H1 (cell line): ENCODE measurements around the gene DDX1. TPM values are rescaled to one million over a fixed set of nuclear protein-coding genes. Genes with fewer than 3 reads are reported as not detected.

Experiments used
- CTCF ChIA-PET: fragments of 300-600 bp; sonication (Branson Sonifier 250); formaldehyde crosslinking; loops from one replicate; lab custom pipeline; 2021; ENCODE audit not compliant: partially characterized antibody; lab: Charles Lee
- POLR2A ChIA-PET: fragments of 300-600 bp; sonication (Branson Sonifier 250); formaldehyde crosslinking; loops from one replicate; lab custom pipeline; 2021; ENCODE audit warnings: inconsistent platforms; ENCODE audit not compliant: partially characterized antibody; lab: Charles Lee
- DNase-seq, 2 experiments: peaks; one replicate each; pipeline versions ENCODE4 v3.0.0 to v3.0.0-alpha.2; 2010 to 2022; ENCODE audit warnings: low spot score in 2 of 2, low read depth in 1 of 2, mixed read lengths in 1 of 2
- FAIRE-seq: peaks from 2 replicates; lab custom pipeline; 2011; peaks lifted over from hg19 to GRCh38; lab: Jason Lieb, UNC
- H2AFZ ChIP-seq: 2 replicates; pipeline ENCODE4 v1.8.1; 2012; ENCODE audit warnings: low read length, inconsistent platforms
- H2AK5ac ChIP-seq: 2 replicates; pipeline ENCODE4 v1.6.1; 2013; ENCODE audit warnings: low read depth, low read length
- H2BK120ac ChIP-seq: replicated peaks from 2 replicates; pipeline ENCODE3; 2013; ENCODE audit warnings: low read depth, low read length, inconsistent platforms
- H2BK12ac ChIP-seq: 2 replicates; pipeline ENCODE4 v1.6.1; 2013; ENCODE audit warnings: low read depth, low read length
- H2BK15ac ChIP-seq: 2 replicates; pipeline ENCODE4 v1.6.1; 2013; ENCODE audit warnings: low read length
- H2BK20ac ChIP-seq: 2 replicates; pipeline ENCODE4 v1.6.1; 2013; ENCODE audit warnings: low read length
- H2BK5ac ChIP-seq: 2 replicates; pipeline ENCODE4 v1.6.1; 2013; ENCODE audit warnings: low read depth, low read length
- H3K14ac ChIP-seq: 2 replicates; pipeline ENCODE4 v1.6.1; 2013; ENCODE audit warnings: inconsistent platforms; ENCODE audit not compliant: insufficient read length
- H3K18ac ChIP-seq: 2 replicates; pipeline ENCODE4 v1.6.1; 2013; ENCODE audit warnings: low read length; ENCODE audit errors: extremely low read depth
- H3K23ac ChIP-seq: 2 replicates; pipeline ENCODE4 v1.6.1; 2013; ENCODE audit warnings: inconsistent platforms; ENCODE audit not compliant: insufficient read length
- H3K23me2 ChIP-seq: 2 replicates; pipeline ENCODE4 v1.6.1; 2013; ENCODE audit warnings: low read depth, low read length
- H3K27ac ChIP-seq: 2 replicates; pipeline ENCODE4 v1.6.1; 2011; ENCODE audit warnings: low read depth, low read length, inconsistent platforms
- H3K27me3 ChIP-seq, 4 experiments: replicated peaks in 1 of 4; 1 replicate in 1 of 4; 2 replicates in 3 of 4; pipeline versions ENCODE4 v1.6.1 to v1.8.1; 2011 to 2013; ENCODE audit warnings: low read length in 3 of 4, mild to moderate bottlenecking in 3 of 4, inconsistent platforms in 2 of 4, mixed read lengths in 2 of 4, moderate library complexity in 1 of 4; ENCODE audit not compliant: control insufficient read depth in 3 of 4, insufficient read depth in 3 of 4; ENCODE audit errors: extremely low read depth in 1 of 4
- H3K36me3 ChIP-seq, 4 experiments: 2 replicates each; pipeline versions ENCODE4 v1.6.1 to v1.8.1; 2011 to 2013; ENCODE audit warnings: mild to moderate bottlenecking in 4 of 4, low read length in 3 of 4, moderate library complexity in 2 of 4, control low read depth in 1 of 4, inconsistent platforms in 1 of 4; ENCODE audit not compliant: insufficient read depth in 4 of 4, control insufficient read depth in 2 of 4
- H3K4ac ChIP-seq: replicated peaks from 2 replicates; pipeline ENCODE3; 2013; ENCODE audit warnings: low read length, low read depth, mixed read lengths, inconsistent platforms; ENCODE audit not compliant: insufficient read length
- H3K4me1 ChIP-seq, 4 experiments: replicated peaks in 1 of 4; 1 replicate in 1 of 4; 2 replicates in 3 of 4; pipeline versions ENCODE4 v1.6.1 to v1.8.1; 2011 to 2013; ENCODE audit warnings: low read length in 3 of 4, inconsistent platforms in 2 of 4, mixed read lengths in 1 of 4; ENCODE audit not compliant: insufficient read depth in 4 of 4, control insufficient read depth in 3 of 4
- H3K4me2 ChIP-seq, 2 experiments: 2 replicates each; pipeline versions ENCODE4 v1.6.1 to v1.8.1; 2011 to 2013; ENCODE audit warnings: low read depth in 2 of 2, low read length in 2 of 2, control low read depth in 1 of 2, inconsistent platforms in 1 of 2, mild to moderate bottlenecking in 1 of 2; ENCODE audit not compliant: insufficient read depth in 1 of 2
- H3K4me3 ChIP-seq, 4 experiments: fragments of 200-600, 300-600 bp in 1 of 4; sonication (generic), shearing (Covaris generic), sonication (Bioruptor Twin) in 1 of 4; 2 replicates each; pipeline versions ENCODE4 v1.5.1 to v1.8.1; 2011 to 2016; ENCODE audit warnings: low read length in 4 of 4, low read depth in 3 of 4, control low read depth in 2 of 4, inconsistent platforms in 2 of 4, mild to moderate bottlenecking in 2 of 4, mixed read lengths in 1 of 4, moderate library complexity in 1 of 4; ENCODE audit not compliant: insufficient read depth in 2 of 4; ENCODE audit errors: extremely low read depth in 1 of 4
- H3K56ac ChIP-seq: replicated peaks from 2 replicates; pipeline ENCODE3; 2013; ENCODE audit warnings: low read depth, mild to moderate bottlenecking, mixed read lengths, low read length, inconsistent platforms; ENCODE audit not compliant: insufficient read length
- H3K79me1 ChIP-seq: 2 replicates; pipeline ENCODE4 v1.6.1; 2013; ENCODE audit warnings: low read depth, low read length, control low read depth
- H3K79me2 ChIP-seq, 2 experiments: 2 replicates each; pipeline versions ENCODE4 v1.6.1 to v1.8.1; 2012 to 2013; ENCODE audit warnings: low read length in 2 of 2, mild to moderate bottlenecking in 2 of 2, inconsistent platforms in 1 of 2; ENCODE audit not compliant: insufficient read depth in 2 of 2, control insufficient read depth in 1 of 2
- H3K9ac ChIP-seq, 4 experiments: replicated peaks in 1 of 4; 1 replicate in 1 of 4; 2 replicates in 3 of 4; pipeline versions ENCODE4 v1.6.1 to v1.8.1; 2011 to 2013; ENCODE audit warnings: low read depth in 3 of 4, low read length in 3 of 4, control low read depth in 2 of 4, mild to moderate bottlenecking in 2 of 4, moderate library complexity in 2 of 4, inconsistent platforms in 1 of 4; ENCODE audit errors: extremely low read depth in 1 of 4
- H3K9me3 ChIP-seq, 2 experiments: 2 replicates each; pipeline versions ENCODE4 v1.6.1 to v1.8.1; 2012 to 2013; ENCODE audit warnings: mild to moderate bottlenecking in 2 of 2, moderate library complexity in 2 of 2, control low read depth in 1 of 2, inconsistent platforms in 1 of 2, low read depth in 1 of 2, low read length in 1 of 2, mixed read lengths in 1 of 2; ENCODE audit not compliant: insufficient read depth in 2 of 2
- H4K20me1 ChIP-seq, 2 experiments: replicated peaks in 1 of 2; 2 replicates each; pipeline versions ENCODE3 to v1.8.1; 2011 to 2013; ENCODE audit warnings: inconsistent platforms in 2 of 2, low read length in 2 of 2, mild to moderate bottlenecking in 1 of 2; ENCODE audit not compliant: insufficient read depth in 2 of 2, control insufficient read depth in 1 of 2
- H4K5ac ChIP-seq: 2 replicates; pipeline ENCODE4 v1.6.1; 2013; ENCODE audit warnings: low read length, low read depth, mixed read lengths, inconsistent platforms; ENCODE audit not compliant: insufficient read length
- H4K8ac ChIP-seq: 2 replicates; pipeline ENCODE4 v1.8.0; 2013; ENCODE audit warnings: mild to moderate bottlenecking, moderate library complexity, low read length, inconsistent platforms; ENCODE audit not compliant: insufficient read depth; ENCODE audit errors: extremely low read depth
- H4K91ac ChIP-seq: replicated peaks from 2 replicates; pipeline ENCODE3; 2013; ENCODE audit warnings: low read length, mixed read lengths, inconsistent platforms; ENCODE audit not compliant: insufficient read length
- EZH2 ChIP-seq: fragments of 200-600 bp; sonication (generic); IDR thresholded peaks from 2 replicates; pipeline ENCODE4 v1.7.1; 2012; ENCODE audit warnings: low read depth, mild to moderate bottlenecking, moderate library complexity, low read length, inconsistent platforms; ENCODE audit not compliant: severe bottlenecking
- RXRA ChIP-seq: IDR thresholded peaks from 2 replicates; pipeline ENCODE4 v1.6.1; 2011; ENCODE audit warnings: low read depth, mild to moderate bottlenecking, low read length, moderate library complexity; ENCODE audit not compliant: insufficient read depth
- SRF ChIP-seq: IDR thresholded peaks from 2 replicates; pipeline ENCODE4 v1.6.1; 2011; ENCODE audit warnings: mild to moderate bottlenecking, low read depth, low read length, moderate library complexity
- TAF7 ChIP-seq: optimal IDR thresholded peaks from 2 replicates; pipeline ENCODE3; 2011; ENCODE audit warnings: low read depth, mild to moderate bottlenecking, inconsistent platforms, low read length, moderate library complexity, borderline replicate concordance
- WGBS, 2 experiments: shearing (Covaris generic) in 1 of 2; methylation state at CpG; one replicate each; pipeline versions ENCODE4 v1.1.6 to v1.1.7; 2013 to 2015; ENCODE audit warnings: low lambda C conversion rate in 2 of 2, mixed read lengths in 2 of 2, inconsistent platforms in 1 of 2, low coverage in 1 of 2, missing lambda C conversion rate in 1 of 2; ENCODE audit not compliant: insufficient replicate concordance in 2 of 2, insufficient coverage in 1 of 2, insufficient read length in 1 of 2; ENCODE audit errors: extremely low coverage in 1 of 2, missing lambda C conversion rate in 1 of 2; 5-methylcytosine and 5-hydroxymethylcytosine counted together
- polyA plus RNA-seq, 7 experiments: library from polyadenylated mRNA; depleted of rRNA in 3 of 7; stranded (reverse) in 5 of 7; unstranded in 2 of 7; fragments of >200 nt in 5 of 7; fragments of 200-250 nt in 2 of 7; gene quantifications; 1 replicate in 5 of 7; 2 replicates in 1 of 7; 4 replicates in 1 of 7; pipeline versions ENCODE4 v1.2.1 to v1.2.3, GENCODE V29; 2011 to 2013; ENCODE audit warnings: missing spikeins in 2 of 7, mixed read lengths in 2 of 7
- total RNA-seq: library from RNA; stranded (reverse); fragmentation: NEBNext Ultra II Directional; extraction: Animal tissue kit (Norgen Biotek cat#: 25700); gene quantifications from 2 replicates; pipeline ENCODE4 v1.2.1, GENCODE V29; 2021

The DDX1 gene
- total and polyA plus RNA-seq, 2 of the 8 experiments (the other 6 are each of a cell fraction or from before 2014, with no cell fraction given) = 51.1 to 161 TPM

GRCh38 chr2:15559379-15560139, 32.1 kb upstream of the DDX1 start:
- H3K56ac ChIP-seq = no peak overlapping the region
- H4K8ac ChIP-seq = no peak overlapping the region
- peaks cover 0 to 4% (median 0%) of the 10 kb centered on the region in 4 experiments; a peak in 1 of 7 replicates for H3K4me1 ChIP-seq
- H2BK120ac ChIP-seq = no peak overlapping the region
- no peak for DNase-seq
- H3K14ac ChIP-seq = no peak overlapping the region
- H3K27ac ChIP-seq = no peak overlapping the region
- no peaks in the 10 kb centered on the region for H3K9me3 ChIP-seq
- no peak overlapping the region for H2BK5ac ChIP-seq
- H2BK15ac ChIP-seq = no peak overlapping the region
- H3K4me3 ChIP-seq = peak overlapping the region in 2 of 4 experiments; percentile 97 to 98; a peak in 3 of 8 replicates
- no peaks in the 10 kb centered on the region for H4K20me1 ChIP-seq
- 87% methylated on average over 6 of the region's 6 CpGs; no CpG with 5 or more reads in 1 of the 2 experiments for WGBS, 2 experiments
- no peaks in the 10 kb centered on the region for H3K27me3 ChIP-seq
- H4K5ac ChIP-seq = no peak overlapping the region
- H3K9ac ChIP-seq = no peak overlapping the region
- no peak overlapping the region for H2BK20ac ChIP-seq
- H3K4ac ChIP-seq = no peak overlapping the region
- H2AFZ ChIP-seq = no peak overlapping the region
- no peak overlapping the region for H2AK5ac ChIP-seq
- no peak overlapping the region for H3K18ac ChIP-seq
- peaks cover 0 to 19% of the 10 kb centered on the region in 2 experiments; a peak in 2 of 4 replicates for H3K79me2 ChIP-seq
- H3K23ac ChIP-seq = no peak overlapping the region
- no peaks in the 10 kb centered on the region for H3K79me1 ChIP-seq
- H3K36me3 ChIP-seq = no peaks in the 10 kb centered on the region
- no peak for FAIRE-seq
- H3K23me2 ChIP-seq = peaks cover 6% of the 10 kb centered on the region
- H2BK12ac ChIP-seq = no peak overlapping the region
- POLR2A ChIA-PET = interaction anchor here (1.1 kb wide), 1 partner anchor 26 kb away, joined by 3 read pairs; no protein-coding TSS in a partner anchor
- no peak overlapping the region for H4K91ac ChIP-seq
- H3K4me2 ChIP-seq = peak overlapping the region; percentile 94 to 99
- CTCF ChIA-PET = interaction anchor here (1.1 to 4.4 kb wide), 2 partner anchors 13 to 27 kb away, joined by 3 to 18 read pairs; no protein-coding TSS in a partner anchor
- TF ChIP-seq RXRA = no peak
- no peak for TF ChIP-seq TAF7
- TF ChIP-seq EZH2 = no peak
- no peak for TF ChIP-seq SRF
